Activated naive CD4-positive, alpha-beta T cell treated with Interleukin-2 at 50 U/mL for 16 hours (primary cell): ENCODE results near the gene C14orf132.

Experiments used
- DNase-seq: peaks from one replicate; pipeline ENCODE4 v3.0.0-alpha.2; 2020

Gene C14orf132

DNA sequence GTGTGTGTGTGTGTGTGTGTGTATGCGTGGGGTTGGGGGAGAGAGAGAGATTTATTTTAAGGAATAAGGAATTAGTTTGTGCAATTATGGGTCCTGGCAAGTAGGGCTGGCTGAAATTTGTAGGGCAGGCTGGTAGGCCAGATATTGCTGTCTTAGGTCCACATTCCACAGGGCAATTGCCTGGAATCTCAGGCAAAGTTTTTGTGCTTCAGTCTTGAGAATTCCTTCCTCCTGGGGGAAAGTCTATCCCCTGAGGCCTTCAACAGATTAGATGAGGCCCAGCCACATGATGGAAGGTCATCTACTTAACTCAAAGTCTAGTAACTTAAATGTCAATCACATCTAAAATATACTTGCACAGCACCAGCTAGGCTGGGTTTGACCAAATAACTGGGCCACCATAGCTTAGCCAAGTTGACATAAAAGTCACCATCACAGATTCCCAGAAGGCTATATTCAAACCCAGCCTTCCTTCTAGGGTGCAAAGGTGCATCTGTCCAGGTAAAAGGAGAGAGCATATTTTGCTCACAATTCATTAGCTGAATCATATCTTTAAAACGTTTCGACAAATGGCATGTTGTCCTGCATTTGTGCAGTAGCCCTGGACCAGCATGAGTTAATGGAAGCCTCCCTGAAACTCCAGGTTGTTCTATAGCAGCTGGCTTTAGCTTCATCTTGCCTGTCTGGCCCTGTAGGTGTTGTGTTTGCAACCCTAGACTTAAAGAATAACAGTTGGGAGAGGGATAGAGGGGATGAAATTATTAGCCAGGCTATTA is 63.1 kb downstream of the C14orf132 start:
- no peak for DNase-seq

DNA sequence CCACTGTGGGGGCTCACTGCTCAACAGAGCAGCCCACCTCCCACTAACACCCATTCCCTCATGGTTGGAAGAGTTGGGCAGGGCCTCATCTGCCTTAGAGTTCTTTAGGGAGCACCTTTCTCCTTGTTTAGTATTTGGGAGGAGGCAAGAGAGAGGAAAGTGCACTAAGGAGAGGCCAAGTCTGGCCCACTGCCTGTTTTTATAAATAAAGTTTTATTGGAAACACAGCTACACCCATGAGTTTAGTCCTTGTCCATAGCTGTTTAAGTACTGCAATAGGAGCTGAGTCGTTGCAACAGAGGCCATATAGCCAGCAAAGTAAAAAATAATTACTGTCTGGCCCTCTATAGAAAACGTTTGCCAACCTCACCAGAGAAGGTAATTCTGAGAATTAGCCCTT is 63.9 kb downstream of the C14orf132 start:
- no peak for DNase-seq

DNA sequence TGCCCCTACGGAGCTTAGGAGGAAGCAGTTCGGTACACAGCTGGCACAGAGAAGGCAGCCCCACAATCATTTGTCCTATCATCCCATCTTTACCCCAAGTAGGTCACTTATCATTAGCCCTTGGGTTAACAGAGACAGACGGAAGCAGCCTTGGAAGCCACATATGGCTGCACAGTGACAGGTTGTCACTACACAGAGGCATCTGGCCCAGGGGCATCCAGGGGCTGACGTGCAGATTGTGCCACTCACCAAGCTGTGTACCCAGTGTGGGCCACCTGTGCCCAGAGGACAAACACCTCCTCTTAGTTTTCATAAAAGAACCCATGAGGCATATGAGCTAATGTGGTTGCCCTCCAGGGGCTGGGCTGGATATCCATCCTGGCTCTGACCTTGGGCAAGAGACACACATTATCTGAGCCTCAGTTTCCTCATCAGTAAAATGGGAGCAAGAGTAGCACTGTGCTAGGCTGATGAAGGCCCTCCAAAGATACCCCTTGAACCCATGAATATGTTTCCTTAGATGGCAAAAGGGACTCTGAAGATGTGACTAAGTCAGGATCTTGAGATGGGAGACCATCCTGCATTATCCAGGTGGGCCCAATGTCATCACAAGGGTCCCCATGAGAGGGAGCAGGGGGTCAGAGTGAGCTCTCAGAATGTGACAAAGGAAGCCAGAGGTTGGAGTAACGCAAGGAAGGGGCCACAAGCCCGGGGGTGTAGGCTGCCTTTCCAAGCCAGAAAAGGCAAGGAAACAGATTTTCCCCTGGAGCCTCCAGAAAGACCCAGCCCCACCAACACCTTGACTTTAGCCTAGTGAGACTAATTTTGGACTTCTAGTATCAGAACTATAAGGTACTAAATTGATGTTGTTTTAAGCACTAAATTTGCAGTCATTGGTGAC is 64.6 kb downstream of the C14orf132 start:
- DNase-seq = no peak

DNA sequence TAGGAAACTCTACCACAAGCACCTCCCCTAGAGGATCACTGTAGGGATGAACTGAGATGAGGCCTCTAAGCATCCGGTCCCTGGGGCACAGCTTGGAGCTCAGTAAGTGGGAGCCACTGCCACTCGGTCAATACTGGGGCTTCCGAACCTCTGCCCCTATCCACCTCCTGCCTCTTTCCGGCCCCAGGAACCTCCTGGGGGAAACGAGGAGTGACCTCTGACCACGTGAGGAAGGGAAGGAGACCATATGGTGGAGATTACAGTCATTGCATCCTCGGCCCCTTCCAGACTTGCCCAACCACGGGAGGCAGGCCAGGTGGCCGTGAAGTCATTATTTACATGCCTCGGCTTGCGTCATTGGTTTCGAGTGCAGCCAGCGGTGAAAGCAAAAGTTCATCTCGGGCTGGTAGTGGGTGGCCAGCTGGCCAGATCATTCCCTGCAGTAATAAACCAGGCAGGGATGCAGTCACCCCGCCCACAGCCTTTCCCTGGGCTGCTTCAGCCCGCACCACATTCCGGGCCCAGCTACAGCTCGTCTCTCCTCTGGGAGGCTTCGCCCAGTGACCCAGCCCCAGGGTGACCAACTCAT is 65.4 kb downstream of the C14orf132 start:
- DNase-seq = no peak

DNA sequence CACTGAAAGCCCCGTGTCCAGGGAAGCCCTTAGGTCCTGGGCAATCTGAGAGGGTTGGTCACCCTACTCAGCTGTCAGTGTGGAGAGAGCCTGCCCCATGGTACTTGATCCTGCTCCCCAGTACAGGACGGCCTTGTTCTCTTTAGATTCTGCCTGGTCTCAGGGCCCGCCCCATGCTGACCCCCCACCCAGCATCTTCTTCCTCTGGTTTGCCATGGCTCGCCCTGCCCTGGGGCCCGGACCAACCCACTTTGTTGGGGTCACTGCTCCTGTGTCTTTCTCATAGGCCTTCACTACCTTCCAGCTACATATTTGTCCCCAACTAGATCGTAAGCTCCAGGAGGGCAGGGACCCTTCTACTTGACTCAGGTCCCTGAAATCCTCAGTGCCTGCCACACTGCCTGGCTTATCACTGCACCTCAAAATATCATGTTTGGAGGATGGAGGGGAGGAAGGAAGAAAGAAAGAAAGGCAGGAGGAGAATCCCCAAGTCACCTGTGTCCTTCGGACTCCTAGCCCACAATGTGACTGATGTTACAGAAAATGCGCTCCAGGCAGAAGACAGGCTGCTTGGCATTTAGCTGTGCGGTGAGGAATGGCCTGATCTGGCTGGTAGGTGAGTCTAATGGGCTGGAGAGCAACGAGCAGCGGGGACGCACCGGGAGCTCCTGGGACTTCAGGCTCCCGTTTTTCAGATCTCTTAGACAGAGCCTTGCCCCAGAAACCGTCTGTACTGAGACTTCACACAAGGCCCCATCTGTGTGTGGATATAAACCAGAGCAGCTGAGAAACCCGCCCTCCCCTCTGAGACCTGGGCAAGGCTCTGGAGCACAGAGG is 66.1 kb downstream of the C14orf132 start:
- no peak for DNase-seq

DNA sequence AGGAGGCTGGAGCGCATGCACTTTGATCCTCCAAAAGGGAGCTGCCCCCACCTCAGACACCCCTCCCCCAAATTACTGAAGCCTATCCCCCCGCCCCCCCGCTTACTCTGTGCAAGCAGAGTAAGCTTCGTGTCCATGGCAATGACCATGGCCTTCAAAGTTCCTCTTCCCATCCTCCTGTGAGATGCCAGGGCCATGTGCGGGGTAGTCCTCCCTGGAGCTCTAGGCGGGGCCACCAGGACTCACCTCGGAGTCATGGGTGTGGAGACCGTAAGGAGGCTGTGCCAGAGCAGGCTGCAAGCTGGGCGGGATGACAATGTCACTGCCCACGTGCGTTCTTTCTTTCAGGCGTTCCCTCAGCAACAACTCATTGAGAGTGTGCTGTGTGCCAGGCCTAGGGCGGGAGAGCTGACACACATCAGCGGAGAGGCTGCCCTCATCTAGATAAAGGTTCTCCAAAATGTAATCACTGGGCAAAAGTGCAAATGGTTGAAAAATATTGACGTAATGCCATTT is 66.8 kb downstream of the C14orf132 start:
- DNase-seq = no peak

DNA sequence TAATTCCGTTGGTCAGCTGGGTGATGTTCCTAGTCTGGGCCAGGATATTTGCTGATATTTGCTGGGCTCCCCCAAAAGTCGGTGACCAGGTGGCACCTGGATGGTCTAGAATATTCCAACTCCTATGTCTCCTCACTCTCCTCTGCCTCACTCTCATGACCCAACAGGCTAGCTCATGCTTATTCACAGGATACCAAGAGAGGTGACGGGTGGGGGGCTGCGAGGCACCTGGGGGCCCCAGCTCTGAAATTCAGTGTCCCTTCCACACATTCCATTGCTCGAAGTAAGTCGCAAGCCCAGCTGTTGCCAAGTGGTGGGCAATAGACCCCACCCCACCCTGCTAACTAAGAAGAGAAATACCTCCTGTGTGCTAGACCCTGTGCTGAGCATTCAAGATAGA is 67.7 kb downstream of the C14orf132 start:
- DNase-seq = no peak

DNA sequence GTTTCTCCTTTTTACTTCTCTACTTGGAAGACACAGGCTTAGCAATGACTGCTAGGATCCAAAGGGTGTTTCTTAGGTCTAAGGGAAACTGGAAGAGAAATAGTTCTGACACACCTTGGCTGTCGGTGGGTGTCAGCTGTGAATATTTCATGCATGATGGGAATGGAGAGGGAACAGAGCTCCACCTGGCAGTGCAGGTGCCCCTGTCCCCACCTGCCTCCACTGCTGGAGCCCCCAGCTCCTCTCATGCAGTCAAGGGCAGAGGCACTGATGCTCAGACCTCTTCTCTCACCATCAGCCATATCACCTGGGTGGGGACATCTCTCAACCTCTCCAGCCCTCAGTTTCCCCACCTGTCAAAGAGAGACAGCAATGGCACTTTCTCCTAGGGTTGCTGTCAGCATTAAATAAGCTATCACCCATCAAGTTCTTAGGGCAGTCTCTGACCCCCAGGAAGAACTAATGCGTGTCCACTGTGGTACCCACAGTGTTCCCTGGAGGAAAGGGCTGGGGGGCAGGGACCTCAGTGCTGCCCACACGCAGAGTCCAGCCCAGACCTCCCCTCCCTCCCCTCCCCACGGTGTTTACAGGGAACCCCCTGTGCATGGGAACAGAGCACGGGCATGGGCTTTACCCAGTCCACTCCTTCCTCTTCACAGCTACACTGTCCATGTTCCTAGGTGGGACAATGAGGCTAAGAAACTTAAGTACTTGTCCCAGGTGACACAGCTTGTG is 69.1 kb downstream of the C14orf132 start:
- no peak for DNase-seq

DNA sequence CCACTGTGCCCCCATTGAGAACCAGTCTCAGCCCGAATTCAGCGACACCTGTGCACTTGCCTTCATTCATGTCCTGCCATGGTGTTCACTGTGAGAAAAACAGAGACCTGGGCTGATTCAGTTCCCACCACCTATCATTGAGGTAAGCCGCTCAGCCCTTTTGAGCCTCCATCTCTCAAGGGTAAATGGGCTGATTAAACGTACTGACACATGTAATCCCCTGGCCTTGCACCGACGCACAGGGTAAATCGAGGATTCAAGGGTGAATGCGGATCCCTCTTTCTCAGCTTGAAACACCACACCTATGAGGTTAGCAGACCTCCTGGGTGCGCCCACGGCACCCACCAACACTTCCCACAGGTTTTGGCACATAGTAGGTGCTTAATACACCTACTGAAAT is 69.7 kb downstream of the C14orf132 start:
- no peak for DNase-seq

DNA sequence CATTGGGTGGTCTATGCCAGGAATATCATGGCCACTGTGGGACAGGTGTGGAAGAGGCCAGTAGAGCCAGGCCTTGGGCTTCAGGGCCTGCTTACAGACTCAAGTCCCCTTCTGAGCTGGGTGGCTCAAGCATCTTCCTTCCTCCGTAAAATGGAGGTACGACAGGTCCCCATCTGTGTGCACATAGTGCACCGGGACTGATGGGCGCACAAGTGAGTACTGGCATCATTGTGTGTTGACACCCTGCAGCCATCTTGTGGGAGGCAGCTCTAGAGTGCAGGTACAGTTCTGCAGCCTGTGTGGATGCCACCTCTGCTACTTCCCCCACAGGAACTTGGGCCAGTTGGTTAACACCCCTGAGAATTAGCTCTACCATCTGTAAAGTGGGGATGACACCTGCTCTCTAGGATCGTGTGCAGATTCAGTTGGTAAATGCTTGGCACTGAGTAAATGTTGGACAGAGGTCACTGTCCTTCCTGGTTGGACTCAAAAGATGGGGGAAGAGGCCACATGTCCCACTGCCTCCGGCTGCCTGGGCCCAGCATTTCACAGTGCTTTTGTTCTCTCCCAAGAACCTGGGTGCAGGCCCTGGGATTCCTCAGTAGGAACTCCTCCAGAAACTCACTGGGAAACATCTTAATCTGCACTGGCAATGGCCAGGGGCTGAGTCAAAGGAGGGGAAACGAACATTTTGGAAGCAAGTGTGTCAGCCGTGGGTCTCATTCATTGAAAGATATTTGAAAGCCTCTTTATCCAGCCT is 70.6 kb downstream of the C14orf132 start:
- DNase-seq = no peak

DNA sequence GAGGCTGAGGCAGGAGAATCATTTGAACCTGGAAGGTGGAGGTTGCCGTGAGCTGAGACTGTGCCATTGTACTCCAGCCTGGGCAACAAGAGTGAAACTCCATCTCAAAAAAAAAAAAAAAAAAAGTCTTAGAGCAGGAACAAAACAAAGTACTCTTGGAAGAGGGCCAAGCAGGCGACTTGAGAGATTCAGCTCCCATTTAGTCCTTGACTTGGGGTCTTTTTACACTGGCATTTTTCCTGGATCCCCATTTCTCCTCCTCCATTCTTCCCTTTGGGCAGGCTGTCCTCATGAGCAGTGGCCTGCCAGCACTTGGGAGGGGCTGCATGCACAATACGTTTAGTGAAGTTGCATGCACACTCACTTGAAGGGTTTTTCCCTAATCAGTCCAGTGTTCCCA is 72.9 kb downstream of the C14orf132 start:
- DNase-seq = no peak

DNA sequence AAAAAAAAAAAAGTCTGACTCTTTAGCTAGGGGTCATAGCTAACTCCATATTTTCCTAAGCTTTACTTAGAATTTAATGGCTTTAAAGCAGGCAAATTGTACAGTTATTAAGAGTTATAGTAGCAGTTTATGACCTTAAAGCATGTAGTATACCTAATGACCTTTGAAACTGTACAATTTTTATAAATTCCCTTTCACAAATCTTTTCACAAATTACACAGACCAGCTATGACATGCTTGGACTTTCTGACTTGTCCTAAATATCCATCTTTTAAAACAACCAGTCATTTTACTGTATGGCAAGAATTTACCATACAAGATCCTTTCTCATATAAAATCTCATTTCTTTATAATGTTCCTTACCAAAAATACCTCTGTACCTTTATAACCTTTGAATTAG is 74.8 kb downstream of the C14orf132 start:
- no peak for DNase-seq

DNA sequence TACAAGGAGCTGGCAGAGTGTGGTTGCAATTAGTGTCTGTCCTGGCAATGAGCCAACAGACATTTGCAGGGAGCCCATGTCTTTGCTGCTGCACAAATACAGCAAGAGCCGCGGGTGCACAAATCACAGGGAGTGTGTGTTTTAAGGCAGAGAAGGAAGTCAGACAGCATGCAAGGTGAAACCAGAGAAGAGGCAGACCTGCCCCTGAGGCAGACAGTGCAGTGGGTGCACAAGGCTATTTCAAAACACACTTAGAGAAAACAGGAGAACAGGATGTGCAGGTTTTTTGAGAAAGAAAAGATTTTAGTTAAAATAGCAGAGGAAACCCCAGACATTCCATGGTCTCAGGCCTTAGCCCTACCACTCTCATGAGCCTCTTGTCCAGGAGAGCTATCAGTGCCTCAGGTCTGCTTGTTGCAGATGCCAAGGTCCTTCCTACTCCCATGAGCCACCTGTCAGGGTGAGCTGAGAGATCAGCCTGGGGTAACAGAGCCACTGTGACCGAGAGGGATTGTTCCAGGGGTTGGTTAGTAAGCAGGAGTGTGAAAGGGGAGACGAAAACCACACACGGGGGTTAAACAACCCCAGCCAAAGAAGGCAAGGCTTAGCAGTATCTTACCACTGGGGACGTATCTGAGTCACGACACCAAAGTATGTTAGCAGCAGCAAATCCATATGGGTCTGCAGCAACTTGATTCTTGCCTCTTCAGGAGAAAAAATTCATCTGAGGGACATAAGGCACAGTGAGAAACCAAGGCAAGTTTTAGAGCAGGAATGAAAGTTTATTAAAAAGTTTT is 78.1 kb downstream of the C14orf132 start:
- no peak for DNase-seq

DNA sequence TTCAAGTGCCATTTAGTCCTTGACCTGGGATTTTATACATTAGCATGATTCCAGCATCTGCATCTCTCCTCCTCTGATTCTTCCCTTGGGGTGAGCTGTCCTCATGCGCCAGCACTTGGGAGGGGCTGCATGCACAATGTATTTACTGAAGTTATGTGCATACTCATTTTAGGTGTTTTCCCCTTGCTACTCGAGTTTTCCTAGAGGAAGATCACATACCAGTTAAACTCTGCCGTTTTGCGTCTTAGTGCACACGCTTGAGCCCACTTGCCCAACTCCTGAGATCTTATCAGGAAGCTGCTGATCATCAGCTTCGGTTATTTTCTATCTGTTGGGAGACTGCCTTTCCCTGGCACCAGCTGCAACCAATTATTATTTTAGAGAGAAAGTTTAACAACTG is 78.8 kb downstream of the C14orf132 start:
- no peak for DNase-seq

DNA sequence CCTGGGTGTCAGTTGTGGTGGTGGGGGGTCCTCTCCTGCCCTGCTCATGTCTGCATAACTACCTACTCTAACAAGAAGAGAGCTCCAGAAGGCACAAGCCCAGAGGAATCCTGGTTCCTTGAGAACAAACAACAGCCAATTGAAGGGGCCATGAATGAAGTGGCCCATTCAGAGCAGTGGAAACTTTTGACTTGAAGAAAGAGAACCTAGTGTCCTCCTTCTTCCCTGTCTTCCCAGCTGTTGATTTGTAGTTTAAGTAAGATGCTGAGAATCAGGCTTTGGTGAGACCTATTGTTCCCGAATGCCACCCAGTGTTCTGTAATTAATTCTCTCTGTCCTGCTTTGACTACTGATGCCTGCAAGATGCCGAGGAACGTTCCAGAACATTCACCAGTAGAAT is 79.2 kb downstream of the C14orf132 start:
- DNase-seq = no peak

DNA sequence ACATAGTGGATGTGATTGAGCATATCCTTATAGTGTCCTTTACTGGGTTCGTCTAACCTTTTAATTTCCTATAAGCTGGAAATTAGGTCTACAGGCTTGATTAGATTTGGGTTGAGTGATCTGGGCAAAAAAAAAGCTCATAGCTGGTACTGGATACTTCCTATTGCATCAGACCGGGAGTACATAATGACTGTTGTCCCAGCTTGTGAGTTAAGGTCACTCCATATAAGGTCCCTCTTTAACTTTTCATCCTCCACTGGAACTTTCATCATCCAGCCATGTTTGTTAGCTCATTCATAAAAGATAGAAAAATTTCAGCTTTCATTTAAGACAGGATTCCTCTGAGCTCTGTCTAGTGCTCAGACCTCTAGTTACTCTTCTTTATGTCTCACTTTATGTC is 80.8 kb downstream of the C14orf132 start:
- DNase-seq = no peak

DNA sequence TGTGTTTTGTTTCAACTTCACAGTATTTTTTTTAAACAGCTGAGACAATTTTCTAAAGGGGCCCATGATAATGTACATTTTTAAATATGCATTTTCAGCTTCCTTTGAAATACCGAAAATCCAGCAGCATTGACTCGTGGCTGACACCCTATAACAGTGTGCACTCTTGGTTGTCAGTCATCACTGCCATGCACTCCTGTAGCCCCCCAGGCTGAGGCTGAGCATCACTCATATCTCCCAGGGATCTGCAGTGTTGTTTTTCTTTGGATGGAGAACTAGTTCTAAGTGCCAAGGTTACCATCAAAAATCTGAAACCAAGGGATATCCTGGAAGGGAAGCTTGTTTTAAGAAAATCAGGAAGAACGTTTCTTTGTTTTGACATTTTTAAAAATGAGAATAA is 81.2 kb downstream of the C14orf132 start:
- no peak for DNase-seq

DNA sequence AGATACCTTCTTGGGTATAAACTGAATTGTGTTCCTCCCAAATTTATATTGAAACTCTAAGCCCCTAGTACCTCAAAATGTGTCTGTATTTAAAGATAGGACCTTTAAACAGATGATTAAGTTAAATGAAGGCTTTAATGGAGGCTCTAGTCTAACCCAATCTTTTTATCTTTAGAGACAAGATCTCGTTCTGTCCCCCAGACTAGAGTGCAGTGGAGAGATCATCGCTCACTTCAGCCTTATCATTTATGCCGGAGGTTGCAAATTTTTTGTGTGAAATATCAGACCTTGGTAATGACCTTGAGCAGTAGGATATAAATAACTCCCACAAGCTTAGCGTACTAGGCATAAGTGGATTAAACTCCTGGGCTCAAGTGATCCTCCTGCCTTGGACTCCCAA is 81.8 kb downstream of the C14orf132 start:
- no peak for DNase-seq

DNA sequence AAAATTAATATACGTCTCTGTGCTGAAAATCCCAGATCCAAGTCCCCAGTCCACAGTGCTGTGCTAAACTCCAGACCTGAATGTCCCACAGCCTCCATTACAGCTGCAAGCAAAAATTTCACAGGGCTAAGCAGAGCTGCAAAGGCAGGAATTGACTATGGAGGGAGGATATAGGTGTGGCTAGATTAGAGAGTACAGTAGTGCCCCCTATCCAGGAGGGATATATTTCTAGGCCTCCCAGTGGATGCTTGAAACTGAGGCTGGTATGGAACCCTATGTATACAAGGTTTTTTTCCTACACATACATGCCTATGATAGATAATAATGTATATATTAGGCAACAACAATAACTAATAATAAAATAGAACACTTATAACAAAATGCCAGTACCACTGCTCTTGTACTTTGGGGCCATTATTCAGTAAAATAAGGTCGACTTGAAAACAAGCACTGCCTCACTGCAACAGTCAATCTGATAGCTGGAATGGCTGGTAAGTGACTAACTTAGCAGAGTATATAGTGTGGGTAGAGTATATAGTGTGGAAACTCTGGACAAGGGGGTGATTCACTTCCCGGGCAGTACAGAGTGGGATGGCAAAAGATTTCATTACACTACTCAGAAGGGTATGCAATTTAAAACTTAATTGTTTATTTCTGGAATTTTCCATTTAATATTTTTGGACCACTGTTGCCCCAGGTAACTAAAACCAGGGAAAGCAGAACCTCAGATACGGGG is 82.7 kb downstream of the C14orf132 start:
- no peak for DNase-seq

DNA sequence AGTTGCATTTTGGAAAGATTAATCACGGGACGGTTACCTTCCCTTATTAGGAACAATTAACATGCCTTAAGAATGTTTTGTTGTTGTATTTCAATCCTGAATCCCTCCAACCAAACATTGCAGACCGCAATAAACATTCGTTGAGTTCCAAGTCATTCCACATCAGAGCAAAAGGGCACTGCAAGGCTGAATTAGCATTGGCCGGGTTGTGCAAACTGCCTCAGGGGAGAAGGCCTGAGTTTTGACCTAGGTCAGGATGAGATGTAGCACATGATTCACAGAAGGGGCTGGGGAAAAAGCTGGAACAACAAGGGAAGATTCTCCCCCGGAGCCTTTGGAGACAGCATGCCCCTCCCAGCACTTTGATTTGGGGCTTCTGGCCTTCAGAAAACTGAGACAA is 83.3 kb downstream of the C14orf132 start:
- DNase-seq = no peak
